Activated CD4-positive, alpha-beta T cell treated with anti-CD3 and anti-CD28 coated beads for 1 hour (primary cell): ENCODE data around the gene KRTAP29-1.
A peak's percentile ranks its signal among the peaks of the same experiment; 100 is the strongest.

Source experiments
- DNase-seq: peaks from one replicate; pipeline ENCODE4 v3.0.0-alpha.2; 2020

Gene KRTAP29-1

DNA sequence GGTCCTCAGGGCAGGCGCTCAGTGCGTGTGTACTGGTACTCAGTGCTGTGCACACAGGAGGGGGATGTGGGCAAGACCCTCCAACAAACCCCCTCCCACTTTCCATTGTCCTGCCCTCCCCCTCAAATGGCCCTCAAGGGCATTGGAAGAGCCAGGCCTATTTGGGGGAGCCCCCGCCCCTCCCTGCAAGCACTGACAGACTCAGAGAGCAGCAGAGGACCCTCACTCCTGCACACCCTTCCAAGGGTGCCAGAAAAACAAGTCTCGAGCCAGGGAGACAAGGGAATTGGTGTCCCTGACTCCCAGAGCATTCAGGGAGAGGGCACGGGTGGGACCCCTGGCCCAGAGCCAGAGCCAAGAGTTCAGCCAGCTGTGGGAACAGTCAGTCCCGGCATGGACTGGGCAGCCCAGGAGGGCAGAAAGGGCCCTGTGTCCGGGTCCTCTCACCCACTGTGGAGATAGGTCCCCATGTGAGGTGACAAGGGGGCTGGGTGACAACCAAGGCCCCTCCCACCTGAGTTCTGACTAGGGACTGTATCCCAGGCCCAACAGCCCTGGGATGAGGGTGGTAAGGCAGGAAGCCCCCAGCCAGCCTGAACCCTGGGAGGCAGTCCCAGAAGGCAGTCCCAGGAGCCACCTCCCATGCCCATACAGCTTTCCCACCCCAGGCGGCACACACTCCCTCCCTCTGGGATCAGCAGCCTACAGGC lies 24.9 kb upstream of the KRTAP29-1 start:
- DNase-seq = no peak

DNA sequence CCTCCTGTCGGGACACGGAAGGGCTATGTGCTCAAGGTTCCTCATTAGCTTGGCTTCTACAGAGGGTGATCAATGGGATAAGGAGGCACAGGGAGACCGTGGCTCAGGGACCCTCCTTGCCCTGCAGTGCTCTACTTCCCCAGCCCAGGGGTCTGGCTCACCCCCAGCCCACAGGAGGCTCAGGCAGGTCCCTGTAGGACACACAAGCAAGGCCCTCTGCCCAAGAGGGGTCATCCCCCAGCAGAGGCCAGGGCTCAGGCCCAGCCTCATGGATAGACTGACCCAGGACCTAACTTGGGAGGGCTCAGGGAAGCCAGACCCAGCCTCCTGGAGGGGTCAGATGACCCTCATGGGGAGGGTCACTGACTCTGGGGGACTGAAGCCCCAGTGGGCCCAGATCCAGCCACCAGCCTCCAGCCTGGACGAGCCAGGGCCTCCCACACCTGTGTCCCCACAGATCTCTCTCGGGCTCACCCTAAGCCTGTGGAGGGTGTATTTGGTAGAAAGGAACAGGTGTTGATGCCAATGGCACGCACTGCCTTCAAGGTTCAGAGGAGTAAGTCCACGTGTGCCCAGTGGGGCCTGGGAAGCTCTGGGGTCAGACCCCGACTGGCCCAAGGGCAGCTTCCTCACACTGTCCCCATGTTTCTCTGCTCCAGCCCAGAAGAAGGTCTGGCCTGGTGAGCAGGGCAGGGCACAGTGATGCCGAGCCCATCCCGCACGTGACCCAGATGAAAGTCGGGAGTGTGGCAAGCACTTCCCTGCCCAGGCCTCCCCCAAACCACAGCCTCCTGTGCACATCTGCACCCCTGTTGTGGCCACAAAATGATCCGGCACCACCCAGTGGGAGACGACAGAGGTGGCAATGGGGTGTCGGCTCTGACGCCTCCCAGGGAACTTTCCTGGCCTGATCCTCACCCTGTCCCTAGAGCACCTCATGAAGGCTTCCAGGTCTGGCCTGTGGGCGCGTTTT lies 23.8 kb upstream of the KRTAP29-1 start:
- DNase-seq = no peak

GRCh38 chr17:41325611-41326010 lies 23.0 kb upstream of the KRTAP29-1 start:
- DNase-seq = no peak

- no peak for DNase-seq
Measured at GRCh38 chr17:41325126-41325525, 22.5 kb upstream of the KRTAP29-1 start.

DNA sequence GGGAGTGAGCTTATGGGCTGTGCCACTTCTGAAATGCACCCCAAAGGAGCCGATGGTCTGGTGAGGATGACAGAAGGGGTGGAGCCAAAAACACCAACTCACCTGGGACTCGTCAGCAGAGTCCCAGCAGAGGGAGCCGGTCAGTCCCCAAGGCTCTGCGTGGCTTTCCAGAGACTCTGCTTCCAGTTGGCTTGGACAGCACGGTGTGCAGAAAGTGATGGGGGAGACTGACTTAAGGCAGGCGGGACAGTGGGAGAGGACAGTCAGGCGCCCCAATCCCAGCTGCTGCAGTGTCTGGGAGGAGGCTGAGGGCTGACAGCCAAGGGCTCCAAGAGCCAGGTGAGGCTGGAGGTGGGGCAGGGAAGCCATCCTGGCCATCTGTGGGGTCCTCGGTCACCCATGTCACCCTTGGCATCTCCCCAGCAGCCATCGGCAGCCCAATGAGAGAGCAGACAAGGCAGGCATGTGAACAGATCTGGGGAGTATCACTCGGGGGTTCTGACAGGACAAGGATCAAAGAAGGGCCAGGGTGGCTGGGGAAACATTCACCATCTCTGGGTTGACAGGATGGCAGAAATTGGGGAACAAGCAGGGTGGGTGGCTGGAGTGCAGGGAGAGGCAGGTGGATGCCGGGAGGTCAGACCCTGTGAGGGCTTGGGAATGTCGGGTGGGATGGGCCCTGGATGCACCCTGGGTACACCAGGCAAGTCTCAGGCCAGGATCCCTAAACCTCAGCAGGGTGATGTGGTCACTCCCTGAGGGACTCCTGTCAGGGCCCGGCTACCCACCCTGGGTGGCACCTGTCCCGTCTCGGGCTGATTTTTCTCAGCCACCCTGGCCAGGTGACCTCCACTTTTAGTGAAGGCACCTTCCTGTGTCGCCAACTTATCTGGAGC lies 21.8 kb upstream of the KRTAP29-1 start:
- no peak for DNase-seq

GRCh38 chr17:41322903-41323895 lies 20.5 kb upstream of the KRTAP29-1 start:
- no peak for DNase-seq

- DNase-seq = no peak
Measured at GRCh38 chr17:41322094-41322902, 19.6 kb upstream of the KRTAP29-1 start.

DNA sequence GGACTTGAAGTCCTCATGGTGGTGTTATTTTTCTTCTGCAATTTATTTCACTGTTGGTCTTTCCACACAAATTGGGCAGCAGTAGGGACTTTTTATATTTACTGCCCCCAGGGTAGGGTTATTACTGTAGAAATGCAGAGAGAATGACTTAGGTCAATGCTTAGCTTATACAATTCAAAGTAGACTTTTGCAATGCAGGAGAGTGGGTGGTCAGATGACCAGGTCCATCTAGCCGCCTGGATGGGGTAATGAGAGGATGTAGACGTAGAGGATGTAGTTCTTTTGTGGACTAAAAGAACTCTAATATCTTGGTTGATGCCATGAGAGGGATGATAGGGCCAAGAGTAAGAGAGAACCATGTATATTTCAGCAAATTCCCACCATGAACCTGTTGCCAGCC lies 15.6 kb upstream of the KRTAP29-1 start:
- no peak for DNase-seq

DNA sequence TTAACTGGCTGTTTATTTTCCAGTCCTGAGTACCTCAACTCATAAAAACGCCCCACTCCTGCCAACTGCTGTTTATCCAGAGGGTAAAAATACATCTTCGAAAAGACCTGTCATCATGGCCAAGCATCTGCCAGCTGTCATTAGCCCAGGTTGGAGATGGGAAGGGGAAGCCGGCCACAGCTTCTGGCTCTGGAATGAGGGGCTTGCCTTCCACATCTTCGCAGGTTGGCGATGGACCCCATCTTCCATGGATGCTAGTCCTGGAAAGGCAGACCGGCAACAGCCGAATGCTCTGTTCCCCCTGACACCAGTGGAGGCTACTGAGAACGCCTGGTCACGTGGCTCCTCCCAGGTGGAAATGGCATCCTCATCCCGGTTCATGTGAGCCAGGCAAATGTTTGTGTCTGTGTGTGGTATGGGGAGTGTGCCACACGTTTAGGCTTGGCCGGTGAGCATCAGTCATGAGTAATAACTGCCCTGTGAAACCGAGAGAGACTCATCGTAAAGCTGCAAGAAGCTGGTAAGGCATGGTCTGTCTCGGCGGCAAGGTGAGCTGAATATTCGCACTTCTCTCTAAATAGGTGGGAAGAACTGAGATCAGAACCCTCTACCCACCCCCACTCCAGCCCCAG lies 13.3 kb upstream of the KRTAP29-1 start:
- no peak for DNase-seq

GRCh38 chr17:41315204-41315794 lies 12.6 kb upstream of the KRTAP29-1 start, which contains the start of gene KRTAP17-1:
KRTAP17-1 (minus strand) TSS chr17:41315710; CDS start chr17:41315650, 60 bp downstream.
- no peak for DNase-seq

DNA sequence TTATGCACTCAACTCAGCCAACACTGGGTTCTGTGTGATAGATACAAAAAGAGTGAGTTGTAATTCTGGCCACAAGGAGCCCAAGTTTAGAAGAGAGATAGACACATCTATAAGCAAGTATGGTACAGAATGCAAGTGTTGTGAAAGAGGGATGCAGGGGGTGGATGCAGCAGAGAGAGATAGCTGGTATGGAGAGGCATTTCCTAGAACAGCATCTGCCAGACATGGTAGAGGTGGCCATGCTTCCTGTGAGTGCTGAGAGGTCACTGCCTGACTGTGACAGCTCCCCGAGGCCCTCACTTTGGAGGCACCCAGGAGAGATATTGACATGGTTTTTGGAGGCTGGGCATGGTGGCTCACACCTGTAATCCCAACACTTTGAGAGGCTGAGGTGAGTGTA lies 8.5 kb upstream of the KRTAP29-1 start:
- no peak for DNase-seq

DNA sequence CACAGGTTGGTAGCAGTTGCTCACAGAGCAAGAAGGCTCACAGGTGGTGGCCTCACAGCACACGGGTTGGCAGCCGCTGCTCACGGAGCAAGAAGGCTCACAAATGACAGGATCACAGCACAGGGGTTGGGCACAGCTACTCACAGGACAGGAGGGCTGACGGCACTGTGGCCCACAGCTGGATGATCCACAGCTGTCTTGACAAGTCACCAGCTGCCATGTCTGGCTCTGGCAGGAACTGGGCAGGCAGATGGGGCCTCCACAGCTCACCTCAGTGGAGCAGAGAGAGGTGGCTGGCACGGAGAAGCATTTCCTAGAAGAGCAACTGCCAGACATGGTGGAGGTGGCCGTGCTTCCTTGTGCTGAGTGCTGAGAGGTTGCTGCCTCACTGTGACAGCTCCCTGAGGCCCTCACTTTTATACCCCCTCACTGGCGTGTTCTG lies 6.3 kb upstream of the KRTAP29-1 start, which contains the start of gene KRTAP16-1:
KRTAP16-1 (minus strand) TSS at position 392 of the 442 bp plus-strand sequence; CDS start at position 336, 56 bp downstream.
- DNase-seq = no peak

DNA sequence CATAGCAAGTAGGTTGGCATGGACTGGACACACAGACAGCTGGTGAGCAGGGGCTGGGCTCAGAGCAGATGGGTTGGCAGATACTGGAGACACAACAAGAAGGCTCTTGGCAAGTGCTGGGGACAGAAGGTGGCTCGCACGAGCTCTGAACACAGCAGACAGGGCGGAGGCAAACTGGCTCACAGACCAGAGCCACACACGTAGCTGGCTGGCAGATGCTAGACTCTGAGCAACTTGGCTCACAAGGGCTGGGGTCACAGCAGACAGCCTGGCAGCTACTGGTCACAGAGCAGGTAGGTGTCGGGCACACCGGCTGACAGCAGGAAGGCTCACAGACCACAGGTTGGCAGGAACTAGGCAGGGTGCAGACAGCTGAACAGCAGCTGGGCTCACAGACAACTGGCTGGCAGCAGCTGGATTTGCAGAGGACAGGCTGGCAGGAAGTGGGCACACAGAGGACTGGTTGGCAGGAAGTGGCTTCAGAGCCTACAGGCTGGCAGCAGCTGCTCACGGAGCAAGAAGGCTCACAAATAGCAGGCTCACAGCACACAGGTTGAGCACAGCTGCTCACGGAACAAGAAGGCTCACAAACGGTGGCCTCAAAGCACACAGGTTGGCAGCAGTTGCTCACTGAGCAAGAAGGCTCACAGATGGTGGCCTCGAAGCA lies 5.7 kb upstream of the KRTAP29-1 start:
- peak; percentile 68 for DNase-seq

- DNase-seq = no peak
Measured at GRCh38 chr17:41307647-41308046, 5.0 kb upstream of the KRTAP29-1 start.

DNA sequence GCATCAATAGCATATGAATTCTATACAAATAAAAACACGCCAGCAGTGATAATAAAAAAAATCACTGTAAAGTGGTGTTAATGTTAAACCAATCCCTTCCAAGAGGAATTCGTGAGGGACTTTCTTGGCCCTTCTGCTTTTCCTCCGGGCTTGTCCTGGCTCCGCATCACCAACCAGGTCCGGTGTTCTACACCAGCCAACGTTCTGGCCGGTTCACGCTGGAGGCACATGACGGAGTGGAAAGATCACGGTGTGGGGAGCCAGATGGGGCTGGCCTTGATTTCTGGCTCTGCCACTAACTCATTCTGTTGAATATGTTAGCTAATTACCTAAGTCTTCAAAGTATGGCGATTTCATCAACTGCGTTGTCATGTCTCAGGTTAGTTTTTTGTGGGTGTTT lies 1.4 kb upstream of the KRTAP29-1 start:
- DNase-seq = no peak

- no peak for DNase-seq
Measured at GRCh38 chr17:41302981-41303380, 330 bp upstream of the KRTAP29-1 start.

GRCh38 chr17:41301204-41301790 lies 1.4 kb downstream of the KRTAP29-1 start:
- DNase-seq = no peak

DNA sequence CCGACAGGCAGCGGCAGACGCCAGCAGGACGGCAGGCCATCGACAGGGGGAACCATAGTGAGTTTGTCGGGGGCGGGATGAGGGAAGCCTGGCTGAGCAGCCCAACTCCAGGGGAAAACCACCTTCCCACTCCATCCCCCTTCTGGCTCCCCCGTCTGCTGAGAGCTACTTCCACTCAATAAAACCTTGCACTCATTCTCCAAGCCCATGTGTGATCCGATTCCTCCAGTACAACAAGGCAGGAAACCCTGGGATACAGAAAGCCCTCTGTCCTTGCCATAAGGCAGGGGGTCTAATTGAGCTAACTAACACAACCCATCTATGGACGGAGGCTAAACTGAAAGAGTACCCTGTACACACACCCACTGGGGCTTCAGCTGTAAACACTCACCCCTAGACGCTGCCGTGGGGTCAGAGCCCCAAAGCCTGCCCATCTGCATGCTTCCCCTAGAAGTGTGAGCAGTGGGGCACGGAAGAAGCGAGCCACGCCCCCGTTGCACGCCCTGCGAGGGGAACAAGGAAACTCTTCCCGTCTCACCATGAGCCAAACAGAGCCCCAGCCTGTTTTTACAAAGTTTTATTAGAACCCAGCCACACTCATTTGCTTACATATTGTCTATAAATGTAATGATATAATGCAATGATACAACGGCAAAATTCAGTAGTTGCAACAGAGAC lies 4.1 kb downstream of the KRTAP29-1 start:
- no peak for DNase-seq
